Parathyroid adenoma (tissue), 2 donors: ENCODE data around the gene OXT.
A peak's percentile ranks its signal among the peaks of the same experiment; 100 is the strongest.
"Not testable (repeated sequence)": the region's sequence is repeated elsewhere in the genome, so short reads cannot be mapped to it uniquely, and the experiment has no call there.

Source experiments
- H2AFZ ChIP-seq: fragments of 300-600 bp; sonication (generic); one replicate; pipeline ENCODE4 v1.7.0; 2017; ENCODE audit warnings: antibody characterized with exemption, mild to moderate bottlenecking
- H3K27ac ChIP-seq: fragments of 300-600 bp; sonication (generic); one replicate; pipeline ENCODE4 v1.7.0; 2017
- H3K27me3 ChIP-seq: fragments of 300-600 bp; sonication (generic); one replicate; pipeline ENCODE4 v1.7.0; 2017; ENCODE audit warnings: low read length; ENCODE audit not compliant: control insufficient read depth, insufficient read depth
- H3K36me3 ChIP-seq: fragments of 300-600 bp; sonication (generic); one replicate; pipeline ENCODE4 v1.7.0; 2017; ENCODE audit warnings: low read length; ENCODE audit not compliant: control insufficient read depth, insufficient read depth
- H3K4me1 ChIP-seq: fragments of 300-600 bp; sonication (generic); one replicate; pipeline ENCODE4 v1.7.0; 2017; ENCODE audit warnings: control low read depth
- H3K4me2 ChIP-seq: fragments of 300-600 bp; sonication (generic); one replicate; pipeline ENCODE4 v1.7.0; 2017; ENCODE audit warnings: low read length
- H3K4me3 ChIP-seq: fragments of 300-600 bp; sonication (generic); one replicate; pipeline ENCODE4 v1.7.0; 2017; ENCODE audit warnings: low read depth, low read length
- H3K79me2 ChIP-seq: fragments of 300-600 bp; sonication (generic); one replicate; pipeline ENCODE4 v1.7.0; 2017; ENCODE audit warnings: control low read depth
- H3K9ac ChIP-seq: fragments of 300-600 bp; sonication (generic); one replicate; pipeline ENCODE4 v1.7.0; 2017; ENCODE audit warnings: mild to moderate bottlenecking
- H3K9me3 ChIP-seq: fragments of 300-600 bp; sonication (generic); one replicate; pipeline ENCODE4 v1.7.0; 2017; ENCODE audit warnings: low read length; ENCODE audit not compliant: control insufficient read depth
- TF ChIP-seq, protein P1 (sequence below): fragments of 300-600 bp; sonication (generic); IDR thresholded peaks from one replicate; pipeline ENCODE4 v1.7.0; 2017; ENCODE audit warnings: antibody characterized with exemption, mild to moderate bottlenecking
- donor health status: primary hyperparathyroidism.

The OXT gene

DNA sequence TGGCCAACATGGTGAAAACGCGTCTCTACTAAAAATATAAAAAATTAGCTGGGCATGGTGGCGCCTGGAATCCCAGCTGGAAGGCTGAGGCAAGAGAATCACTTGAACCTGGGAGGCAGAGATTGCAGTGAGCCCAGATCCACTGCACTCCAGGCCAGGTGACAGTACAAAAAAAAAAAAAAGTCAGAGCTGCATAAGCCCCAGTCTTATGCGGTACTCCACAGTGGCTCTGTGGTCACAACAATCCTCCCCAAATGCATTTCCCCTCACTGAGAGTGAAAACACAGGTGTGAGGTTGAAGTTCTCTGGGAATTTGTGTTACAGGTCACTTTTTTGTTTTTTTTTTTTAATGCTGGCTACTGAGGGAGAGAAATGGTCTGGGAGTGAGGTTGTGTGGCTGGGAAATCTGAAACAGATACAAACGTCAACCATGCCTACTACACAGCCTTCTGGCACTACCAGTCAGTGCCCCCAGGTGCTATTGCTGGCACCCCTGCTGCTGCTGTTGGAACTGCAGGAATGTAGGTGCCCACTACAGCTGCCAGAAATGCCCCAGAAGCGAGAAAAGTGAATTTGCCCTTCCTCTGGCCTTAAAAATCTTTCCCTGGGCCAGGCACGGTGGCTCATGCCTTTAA is 19.9 kb upstream of the OXT start:
- Histone ChIP-seq H3K4me3 (no peak overlapping the region), H3K9ac (no peak overlapping the region), H3K36me3 (no peaks in the 10 kb centered on the region), H3K27me3 (no peaks in the 10 kb centered on the region), H3K4me1 (no peaks in the 10 kb centered on the region), H3K79me2 (peaks cover 2% of the 10 kb centered on the region), H3K9me3 (no peaks in the 10 kb centered on the region), H2AFZ (no peak overlapping the region), H3K4me2 (no peak overlapping the region), H3K27ac (no peak overlapping the region)
- TF ChIP-seq, protein P1, sequence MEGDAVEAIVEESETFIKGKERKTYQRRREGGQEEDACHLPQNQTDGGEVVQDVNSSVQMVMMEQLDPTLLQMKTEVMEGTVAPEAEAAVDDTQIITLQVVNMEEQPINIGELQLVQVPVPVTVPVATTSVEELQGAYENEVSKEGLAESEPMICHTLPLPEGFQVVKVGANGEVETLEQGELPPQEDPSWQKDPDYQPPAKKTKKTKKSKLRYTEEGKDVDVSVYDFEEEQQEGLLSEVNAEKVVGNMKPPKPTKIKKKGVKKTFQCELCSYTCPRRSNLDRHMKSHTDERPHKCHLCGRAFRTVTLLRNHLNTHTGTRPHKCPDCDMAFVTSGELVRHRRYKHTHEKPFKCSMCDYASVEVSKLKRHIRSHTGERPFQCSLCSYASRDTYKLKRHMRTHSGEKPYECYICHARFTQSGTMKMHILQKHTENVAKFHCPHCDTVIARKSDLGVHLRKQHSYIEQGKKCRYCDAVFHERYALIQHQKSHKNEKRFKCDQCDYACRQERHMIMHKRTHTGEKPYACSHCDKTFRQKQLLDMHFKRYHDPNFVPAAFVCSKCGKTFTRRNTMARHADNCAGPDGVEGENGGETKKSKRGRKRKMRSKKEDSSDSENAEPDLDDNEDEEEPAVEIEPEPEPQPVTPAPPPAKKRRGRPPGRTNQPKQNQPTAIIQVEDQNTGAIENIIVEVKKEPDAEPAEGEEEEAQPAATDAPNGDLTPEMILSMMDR: no peak

DNA sequence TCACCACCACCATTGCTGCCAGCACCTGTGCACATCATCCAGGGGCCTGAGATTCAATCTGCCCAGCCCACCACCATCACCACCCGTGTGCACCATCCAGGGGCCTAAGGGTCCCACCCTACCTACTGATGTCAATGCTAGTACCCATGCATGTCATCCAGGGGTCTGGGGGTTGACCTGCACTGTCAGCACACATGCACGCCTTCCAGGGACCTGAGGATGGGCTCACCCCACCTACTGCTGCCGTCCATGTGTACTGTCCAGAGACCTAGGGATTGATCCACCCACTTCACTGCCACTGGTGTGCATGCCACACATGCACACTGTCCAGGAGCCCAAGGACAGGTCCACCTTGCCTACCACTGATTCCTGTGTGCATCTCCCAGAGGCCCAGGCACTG is 11.9 kb upstream of the OXT start:
- H3K4me1 ChIP-seq: no peaks in the 10 kb centered on the region
- H3K4me3 ChIP-seq: no peak overlapping the region
- TF ChIP-seq, protein P1: no peak
- no peaks in the 10 kb centered on the region for H3K36me3 ChIP-seq
- no peaks in the 10 kb centered on the region for H3K79me2 ChIP-seq
- H3K27ac ChIP-seq: no peak overlapping the region
- H3K4me2 ChIP-seq: no peak overlapping the region
- no peaks in the 10 kb centered on the region for H3K27me3 ChIP-seq
- H3K9ac ChIP-seq: no peak overlapping the region
- H3K9me3 ChIP-seq: no peaks in the 10 kb centered on the region
- H2AFZ ChIP-seq: no peak overlapping the region

DNA sequence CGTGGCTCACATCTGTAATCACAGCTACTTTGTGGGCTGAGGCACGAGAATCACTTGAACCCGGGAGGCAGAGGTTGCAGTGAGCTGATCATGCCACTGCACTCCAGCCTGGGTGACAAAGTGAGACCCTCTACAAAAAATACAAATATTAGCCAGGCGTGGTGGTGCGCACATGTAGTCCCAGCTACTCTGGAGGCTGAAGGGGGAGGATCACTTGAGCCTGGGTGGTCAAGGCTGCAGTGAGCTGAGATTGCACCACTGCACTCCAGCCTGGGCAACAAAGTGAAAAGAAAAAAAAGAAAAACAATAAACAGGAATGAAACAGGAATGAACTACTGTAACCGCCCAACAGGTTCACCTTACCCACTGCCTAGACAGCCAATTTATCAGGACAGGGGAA is 7.3 kb upstream of the OXT start:
- H3K4me2 ChIP-seq, H3K36me3 ChIP-seq, H3K4me3 ChIP-seq, H3K4me1 ChIP-seq, H3K79me2 ChIP-seq, H3K9me3 ChIP-seq, H3K27ac ChIP-seq, H2AFZ ChIP-seq, H3K27me3 ChIP-seq, H3K9ac ChIP-seq: not testable (repeated sequence)

DNA sequence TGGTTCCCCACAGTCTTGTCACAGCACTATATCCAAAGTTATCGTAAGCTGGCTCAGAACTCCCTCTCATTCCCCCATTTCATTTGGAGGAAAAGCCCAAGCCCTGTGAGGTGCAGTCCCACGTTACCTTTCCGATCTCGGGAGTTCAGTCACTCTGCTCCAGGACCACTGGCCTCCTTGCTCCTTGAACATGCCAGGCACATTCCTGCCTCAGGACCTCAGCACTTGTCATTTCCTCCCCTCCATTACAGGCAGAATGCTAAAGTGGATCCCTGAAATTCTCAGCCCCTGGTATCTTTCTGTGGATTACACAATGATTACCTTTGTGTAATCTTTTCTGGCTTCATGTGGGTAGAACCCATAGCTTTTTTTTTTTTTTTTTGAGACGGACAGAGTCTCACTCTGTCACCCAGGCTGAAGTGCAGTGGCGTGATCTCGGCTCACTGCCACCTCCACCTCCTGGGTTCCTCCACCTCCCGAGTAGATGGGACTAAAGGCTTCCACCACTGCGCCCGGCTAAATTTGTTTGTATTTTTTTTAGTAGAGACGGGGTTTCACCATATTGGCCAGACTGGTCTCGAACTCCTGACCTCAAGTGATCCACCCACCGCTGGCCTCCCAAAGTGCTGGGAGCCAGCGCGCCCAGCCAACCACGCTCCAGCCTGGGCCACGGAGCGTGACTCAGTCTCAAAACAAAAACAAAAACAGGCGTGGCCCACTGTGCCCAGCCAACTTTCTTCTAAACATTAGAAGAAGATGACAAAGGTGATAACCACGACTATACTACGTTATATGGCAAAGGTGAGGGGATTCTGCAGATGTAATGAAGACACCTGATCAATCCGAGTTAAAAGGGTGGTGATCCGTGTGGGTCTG is 4.0 kb upstream of the OXT start:
- Histone ChIP-seq H2AFZ (peak overlapping the region; percentile 45), H3K36me3 (no peaks in the 10 kb centered on the region), H3K4me1 (peaks cover 5% of the 10 kb centered on the region), H3K79me2 (no peaks in the 10 kb centered on the region), H3K9ac (no peak overlapping the region), H3K4me3 (no peak overlapping the region), H3K27ac (peak overlapping the region; percentile 27), H3K4me2 (no peak overlapping the region), H3K9me3 (no peaks in the 10 kb centered on the region), H3K27me3 (no peaks in the 10 kb centered on the region)
- TF ChIP-seq, protein P1: no peak

DNA sequence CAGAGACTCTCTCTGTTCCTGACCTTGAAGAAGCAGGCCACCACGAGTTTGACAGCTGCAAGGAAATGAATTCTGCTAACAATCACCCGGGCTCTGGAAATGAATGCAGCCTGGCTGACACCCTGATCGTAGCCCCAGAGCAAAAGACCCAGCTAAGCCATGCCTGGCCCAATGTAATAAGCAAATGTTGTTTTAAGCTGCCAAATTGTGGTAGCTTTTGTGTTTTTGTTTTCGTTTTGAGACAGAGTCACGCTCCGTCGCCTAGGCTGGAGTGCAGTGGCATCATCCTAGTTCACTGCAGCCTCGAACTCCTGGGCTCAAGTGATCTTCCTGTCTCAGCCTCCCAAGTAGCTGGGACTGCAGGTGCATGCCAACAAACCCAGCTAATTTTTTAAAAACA is 3.3 kb upstream of the OXT start:
- H3K9me3 ChIP-seq: no peaks in the 10 kb centered on the region
- H3K4me2 ChIP-seq: no peak overlapping the region
- H3K9ac ChIP-seq: no peak overlapping the region
- no peaks in the 10 kb centered on the region for H3K36me3 ChIP-seq
- H3K4me3 ChIP-seq: no peak overlapping the region
- H3K27ac ChIP-seq: peak overlapping the region; percentile 27
- no peaks in the 10 kb centered on the region for H3K79me2 ChIP-seq
- no peaks in the 10 kb centered on the region for H3K27me3 ChIP-seq
- TF ChIP-seq, protein P1: no peak
- peak overlapping the region; percentile 45 for H2AFZ ChIP-seq
- peaks cover 5% of the 10 kb centered on the region for H3K4me1 ChIP-seq
